ENCODE measurements around the gene DHRS4.
"Not testable (repeated sequence)": the region's sequence is repeated elsewhere in the genome, so short reads cannot be mapped to it uniquely, and the experiment has no call there.

The DHRS4 gene

DNA sequence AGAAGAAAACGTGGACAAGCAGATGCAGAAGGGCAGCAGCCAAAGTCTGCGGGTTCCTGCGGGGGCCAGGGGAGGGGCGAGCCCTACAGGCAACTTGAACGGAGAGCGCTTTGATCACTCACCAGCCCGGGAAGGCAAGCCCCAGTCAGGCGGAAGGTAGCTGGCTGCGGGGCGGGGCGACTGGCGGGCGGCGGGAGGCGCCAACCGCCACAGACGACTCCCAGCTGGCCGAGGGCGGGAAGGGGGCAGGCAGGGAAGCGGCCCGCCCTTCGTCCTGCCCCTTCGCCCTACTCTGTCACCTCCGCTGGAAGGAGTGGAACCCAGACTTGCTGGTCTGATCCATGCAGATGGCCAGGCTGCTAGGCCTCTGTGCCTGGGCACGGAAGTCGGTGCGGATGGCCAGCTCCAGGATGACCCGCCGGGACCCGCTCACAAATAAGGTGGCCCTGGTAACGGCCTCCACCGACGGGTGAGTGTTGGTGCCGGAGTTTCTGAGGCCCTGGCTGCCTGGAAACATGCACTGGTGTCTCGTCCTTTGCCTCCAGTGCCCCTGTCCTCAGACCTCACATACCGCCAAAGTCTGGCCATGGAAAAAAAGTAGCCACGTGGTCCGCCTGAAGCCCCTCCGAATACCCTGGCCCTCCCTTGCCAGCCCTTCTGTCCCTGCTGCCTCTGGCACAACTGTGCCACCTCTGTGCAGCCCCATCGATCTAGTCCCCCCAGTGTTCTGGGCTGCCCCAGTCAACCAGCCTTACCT is 35.2 kb downstream of the DHRS4 start, which contains the start of gene DHRS4L2:
Gene DHRS4L2, plus strand, starts transcription at position 323 of the 757 bp plus-strand sequence. Its CDS starts 19 bp downstream, at position 342.
- peak; percentile 91 for DNase-seq

DNA sequence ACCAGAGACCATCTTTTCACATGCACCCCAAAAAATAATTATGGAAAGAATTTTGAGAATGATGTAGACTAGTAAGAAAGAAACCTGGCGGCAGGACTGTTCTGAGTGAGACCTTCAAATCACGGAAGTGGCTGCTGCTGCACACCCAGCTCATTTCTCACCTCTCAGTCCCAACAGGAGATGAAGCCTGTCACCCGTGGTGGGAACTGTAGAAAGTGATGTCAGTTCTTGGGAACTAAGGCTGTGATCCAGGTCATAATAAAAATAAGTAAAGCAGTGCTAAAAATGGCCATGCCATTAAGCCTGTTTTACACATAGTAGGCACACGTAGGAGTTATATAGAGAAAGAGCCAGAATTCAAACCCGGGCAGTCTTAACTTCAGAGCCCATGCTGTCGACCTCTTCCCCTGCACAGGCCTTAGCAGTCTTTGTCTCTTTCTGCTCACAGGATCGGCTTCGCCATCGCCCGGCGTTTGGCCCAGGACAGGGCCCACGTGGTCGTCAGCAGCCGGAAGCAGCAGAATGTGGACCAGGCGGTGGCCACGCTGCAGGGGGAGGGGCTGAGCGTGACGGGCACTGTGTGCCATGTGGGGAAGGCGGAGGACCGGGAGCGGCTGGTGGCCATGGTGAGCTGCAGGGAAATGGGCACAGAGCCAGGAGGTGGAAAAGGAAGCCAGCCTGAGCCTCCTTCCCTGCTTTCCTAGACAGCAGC is 36.3 kb downstream of the DHRS4 start:
- not testable (repeated sequence) for DNase-seq

DNA sequence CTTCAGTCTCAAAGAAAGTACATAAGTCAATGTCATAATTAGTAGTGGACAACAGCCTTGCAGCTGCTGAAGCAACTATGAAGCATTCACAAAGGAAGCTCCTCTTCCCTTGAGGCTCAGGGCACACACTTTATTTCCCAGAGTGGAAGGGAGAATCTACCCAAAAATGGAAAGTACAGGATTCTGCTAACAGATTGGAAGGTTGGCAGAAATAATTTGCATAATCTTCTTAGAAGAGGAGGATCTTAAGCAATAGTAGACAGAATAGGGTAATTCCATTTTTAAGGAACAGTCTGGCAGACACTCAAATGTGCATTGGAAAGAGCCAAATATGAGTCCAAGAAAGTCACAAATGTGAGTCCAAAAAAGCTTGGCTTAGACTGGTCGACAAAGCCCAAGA is 37.4 kb downstream of the DHRS4 start:
- DNase-seq, result not testable (repeated sequence)

DNA sequence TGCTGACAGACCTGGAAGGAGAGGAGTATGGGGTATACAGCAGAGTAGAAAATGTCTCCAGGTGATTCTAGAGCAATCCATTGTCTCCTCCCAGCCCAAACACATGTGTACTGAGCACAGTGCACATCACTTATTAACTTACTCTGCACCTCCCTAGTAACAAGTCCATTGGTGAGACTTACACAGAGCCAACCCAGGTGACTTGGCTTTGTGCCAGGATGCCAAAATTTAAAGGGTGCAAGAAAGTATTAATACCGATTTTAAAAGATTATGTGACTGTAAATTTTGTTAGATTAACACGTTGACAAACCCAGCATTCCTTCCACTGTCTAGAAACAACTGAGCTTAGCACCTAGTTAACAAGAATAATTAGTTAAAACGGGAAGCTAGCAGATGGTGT is 39.5 kb downstream of the DHRS4 start:
- not testable (repeated sequence) for DNase-seq

DNA sequence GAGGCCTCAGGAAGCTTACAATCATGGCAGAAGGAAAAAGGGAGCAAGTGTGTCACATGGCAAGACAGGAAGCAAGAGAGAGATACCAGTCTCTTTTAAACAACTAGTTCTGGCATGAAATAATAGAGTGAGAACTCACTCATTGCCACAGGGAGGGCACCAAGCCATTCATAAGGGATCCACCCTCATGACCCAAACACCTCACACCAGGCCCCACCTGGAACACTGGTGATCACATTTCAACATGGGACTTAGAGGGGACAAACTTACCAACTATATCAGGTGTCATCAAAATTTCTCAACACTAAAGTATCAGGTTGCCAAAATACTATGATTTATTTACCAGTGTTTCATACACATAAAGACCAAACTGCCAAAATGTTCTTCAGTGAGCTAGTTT is 42.4 kb downstream of the DHRS4 start:
- not testable (repeated sequence) for DNase-seq

DNA sequence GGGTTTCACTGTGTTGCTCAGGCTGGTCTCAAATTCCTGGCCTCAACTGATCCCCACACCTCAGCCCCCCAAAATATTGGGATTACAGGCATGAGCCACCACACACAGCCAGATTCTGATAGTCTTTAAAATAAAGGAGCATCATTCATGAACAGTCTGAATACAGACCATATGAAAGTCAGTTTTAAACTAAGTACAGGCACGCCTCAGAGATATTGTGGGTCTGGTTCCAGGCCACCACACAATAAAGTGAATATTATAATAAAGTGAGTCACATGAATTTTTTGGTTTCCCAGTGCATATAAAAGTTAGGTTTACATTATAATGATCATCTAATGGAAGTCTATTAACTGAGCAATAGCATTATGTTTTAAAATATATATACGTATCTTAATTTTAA is 43.3 kb downstream of the DHRS4 start:
- not testable (repeated sequence) for DNase-seq

DNA sequence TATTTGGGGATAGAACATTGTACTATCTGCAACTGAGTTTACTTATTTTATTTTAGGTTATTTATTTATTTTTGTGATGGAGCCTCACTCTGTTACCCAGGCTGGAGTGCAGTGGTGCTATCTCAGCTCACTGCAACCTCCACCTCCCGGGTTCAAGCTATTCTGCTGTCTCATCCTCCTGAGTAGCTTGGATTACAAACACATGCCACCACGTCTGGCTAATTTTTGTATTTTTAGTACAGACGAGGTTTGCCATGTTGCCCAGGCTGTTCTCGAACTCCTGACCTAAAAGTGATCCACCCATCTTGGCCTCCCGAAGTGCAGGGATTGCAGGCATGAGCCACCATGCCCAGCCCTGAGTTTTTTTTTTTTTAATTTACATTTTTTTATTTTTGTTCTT is 46.1 kb downstream of the DHRS4 start:
- not testable (repeated sequence) for DNase-seq

DNA sequence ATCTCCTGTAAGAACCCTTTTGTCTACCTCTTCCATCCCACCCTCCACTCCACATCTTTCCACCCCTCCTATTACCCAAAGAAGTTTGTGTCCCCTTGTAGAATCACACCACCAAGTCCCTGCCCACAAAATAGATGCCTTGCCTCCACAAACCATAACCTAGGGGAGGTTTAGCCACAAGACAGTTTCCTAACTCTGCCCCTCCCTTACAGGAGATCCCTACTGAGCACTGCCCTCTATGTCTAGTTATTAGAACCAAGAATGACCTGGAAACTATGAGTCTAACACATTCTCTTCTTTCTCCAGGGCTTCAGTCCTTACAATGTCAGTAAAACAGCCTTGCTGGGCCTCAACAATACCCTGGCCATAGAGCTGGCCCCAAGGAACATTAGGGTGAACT is 47.5 kb downstream of the DHRS4 start:
- DNase-seq, result not testable (repeated sequence)

DNA sequence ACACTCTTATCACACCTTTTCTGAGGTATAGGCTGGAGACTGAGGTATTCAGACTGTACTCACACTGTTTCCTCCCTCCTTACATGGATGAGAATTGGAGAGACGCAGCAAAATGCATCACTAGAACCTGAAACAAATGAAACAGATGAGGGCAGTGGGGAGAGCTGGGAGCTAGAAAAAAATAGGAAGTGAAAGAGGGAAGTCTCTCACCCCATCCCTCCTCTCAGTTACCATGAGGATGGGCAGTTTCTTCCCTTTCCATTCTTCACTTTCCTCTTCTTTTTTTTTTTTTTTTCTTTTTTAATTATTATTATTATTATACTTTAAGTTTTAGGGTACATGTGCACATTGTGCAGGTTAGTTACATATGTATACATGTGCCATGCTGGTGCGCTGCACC is 48.1 kb downstream of the DHRS4 start:
- not testable (repeated sequence) for DNase-seq

DNA sequence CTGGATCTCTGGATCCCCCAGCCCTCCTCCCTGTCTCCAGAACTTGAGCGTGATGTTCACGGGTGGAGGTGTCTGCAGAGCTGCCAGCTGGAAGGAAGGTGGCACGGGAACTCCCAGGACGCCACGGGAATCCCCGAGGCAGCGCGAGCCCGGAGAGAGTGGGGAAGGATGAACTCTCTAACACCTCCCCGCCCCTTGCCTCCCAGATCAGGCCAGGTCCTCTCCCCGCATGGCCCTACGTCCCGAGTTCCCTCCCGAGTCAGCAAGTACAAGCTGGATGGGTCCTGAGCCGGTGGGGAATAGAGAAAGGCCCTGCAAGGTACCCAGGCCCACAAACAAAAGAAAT is 52.9 kb downstream of the DHRS4 start:
- DNase-seq, result not testable (repeated sequence)

DNA sequence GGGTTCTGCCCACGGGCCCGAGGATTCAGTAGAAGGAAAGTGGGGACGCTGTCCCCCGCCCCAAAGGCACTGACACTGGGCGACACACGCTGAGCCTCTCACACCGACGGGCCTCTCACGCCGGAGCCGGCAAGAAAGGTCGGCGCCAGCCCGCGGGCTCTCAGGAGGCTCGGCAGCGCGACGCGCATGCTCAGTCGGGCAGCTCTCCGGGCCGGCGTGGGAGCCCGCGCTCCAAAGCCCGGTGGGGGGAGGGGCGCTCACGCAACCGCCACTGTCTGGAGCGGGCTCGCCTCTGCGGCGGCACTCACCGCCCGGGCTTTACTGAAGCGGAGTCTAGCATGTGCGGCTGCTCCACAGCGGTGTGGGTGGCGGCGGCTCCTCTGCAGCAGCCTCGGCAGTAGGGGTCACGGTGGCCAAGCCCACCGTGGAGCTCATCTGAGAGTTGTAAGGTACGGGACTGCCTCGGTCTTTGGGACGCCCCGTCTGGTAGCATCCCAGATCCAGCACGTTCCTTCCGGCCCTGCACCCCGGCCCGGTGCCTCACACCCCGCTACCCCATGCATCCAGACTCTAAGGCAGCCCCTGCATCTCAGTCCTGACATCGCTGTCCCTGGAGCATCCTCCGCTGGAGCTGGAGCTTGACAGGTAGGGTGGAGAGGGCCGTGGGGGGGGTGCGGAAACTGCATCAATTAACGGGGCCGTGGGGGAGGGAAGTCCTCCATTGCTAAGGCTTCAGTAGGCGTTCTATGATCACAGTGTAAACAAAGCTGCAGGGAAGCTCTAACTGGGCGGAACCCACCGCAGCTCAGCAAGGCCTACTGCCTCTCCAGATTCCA is 53.5 kb downstream of the DHRS4 start:
- peak; percentile 87 for DNase-seq

DNA sequence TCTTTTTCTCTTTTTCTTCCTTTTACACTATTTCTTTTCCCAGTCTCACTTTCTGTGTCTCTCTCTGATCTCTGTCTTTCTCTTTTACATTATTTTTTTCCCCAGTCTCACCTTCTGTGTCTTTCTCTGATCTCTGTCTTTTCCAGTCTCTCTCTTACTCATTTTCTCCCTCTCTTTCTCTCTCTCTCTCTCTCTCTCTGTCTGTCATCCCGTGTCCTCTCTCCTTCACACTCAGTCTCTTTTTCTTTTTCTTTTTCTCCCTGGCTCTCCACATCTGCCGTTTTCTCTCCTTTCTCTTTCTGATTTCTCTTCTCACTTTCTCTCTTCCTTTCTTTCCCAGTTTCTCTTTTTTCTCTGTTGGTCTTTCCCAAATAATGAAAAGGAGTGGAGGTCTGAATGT is 57.5 kb downstream of the DHRS4 start:
- DNase-seq, result no peak

DNA sequence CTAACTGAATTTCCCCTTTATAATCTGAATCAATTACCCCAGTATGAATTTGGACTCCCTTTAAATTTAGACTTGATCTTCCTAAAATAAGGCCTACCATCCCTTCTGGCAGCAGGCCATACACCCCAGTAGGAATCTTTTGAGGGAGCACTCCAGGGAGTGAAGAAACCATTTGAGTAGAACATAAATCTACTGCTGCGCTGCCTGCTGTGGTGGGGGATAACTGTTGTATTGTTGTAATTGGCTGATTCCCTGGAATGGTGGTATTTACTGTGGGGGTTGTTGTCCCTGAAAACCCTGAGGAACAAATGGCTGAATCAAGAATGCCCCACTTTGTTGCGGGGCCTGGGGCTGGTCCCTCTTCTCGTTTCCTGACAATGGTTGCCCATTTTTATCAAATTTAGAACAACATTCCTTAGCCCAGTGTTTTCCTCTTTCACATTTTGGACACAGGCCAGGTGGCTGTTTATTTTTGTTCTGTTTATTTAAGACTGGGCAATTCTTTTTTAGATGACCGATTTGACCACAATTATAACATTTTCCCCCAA is 59.2 kb downstream of the DHRS4 start:
- not testable (repeated sequence) for DNase-seq

DNA sequence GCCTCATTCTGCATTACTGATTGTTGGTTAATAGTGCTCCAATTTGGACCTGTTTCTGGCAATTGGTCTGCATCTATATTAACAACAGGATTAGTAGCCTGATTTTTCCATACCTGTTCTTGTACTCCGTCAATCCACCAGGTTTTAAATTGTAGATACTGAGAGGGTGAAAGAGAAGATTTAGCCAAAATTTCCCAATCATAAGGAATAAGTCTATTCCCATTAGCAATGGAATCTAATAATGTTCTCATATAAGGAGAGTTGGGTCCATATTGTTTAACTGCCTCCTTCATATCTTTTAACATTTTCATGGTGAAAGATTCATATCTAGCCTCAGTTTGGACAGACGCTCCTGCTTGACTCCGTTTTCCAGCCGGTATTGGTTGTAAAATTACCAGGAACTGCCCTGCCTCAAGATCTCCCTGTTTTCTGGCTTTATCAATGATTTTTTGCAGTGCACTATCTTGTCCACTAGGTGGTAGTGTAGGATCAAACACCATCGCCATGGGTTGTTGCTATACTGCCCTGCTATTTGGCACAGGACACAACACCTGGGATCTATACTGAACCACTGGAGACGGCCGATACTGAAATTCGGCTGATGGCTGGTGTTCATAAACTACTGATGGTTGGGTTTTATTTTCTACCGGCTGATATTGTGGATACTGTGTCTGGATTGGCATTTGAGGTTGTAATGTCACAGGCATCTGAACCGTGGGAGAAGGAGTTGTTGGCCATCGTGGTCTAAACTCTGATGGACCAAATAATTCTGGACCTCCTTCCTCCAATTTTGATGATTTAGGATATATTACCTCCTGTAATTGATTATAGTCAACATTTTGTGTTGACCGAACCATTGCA is 60.3 kb downstream of the DHRS4 start:
- DNase-seq, result peak; percentile 77

DNA sequence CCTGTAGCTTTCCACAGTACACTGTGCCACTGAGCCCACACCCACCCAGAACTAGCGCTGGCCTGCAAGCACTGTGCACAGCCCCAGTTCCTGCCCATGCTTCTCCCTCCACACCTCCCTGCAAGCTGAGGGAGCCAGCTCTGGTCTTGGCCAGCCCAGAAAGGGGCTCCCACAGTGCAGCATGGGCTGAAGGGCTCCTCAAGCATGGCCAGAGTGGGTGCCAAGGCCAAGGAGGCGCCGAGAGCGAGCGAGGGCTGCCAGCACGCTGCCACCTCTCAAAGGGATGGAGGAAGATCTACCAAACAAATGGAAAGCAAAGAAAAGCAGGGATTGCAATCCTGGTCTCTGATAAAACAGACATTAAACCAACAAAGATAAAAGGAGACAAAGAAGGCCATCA is 62.2 kb downstream of the DHRS4 start:
- not testable (repeated sequence) for DNase-seq
